HepG2 (cell line): Measurements from ENCODE around the gene BAG5. TPM values are rescaled to one million over a fixed set of nuclear protein-coding genes. Genes with fewer than 3 reads are reported as not detected.

ENCODE experiments used
- ATF4 ChIP-seq, 2 experiments: fragments of 450-650 bp in 1 of 2; sonication (generic) in 1 of 2; formaldehyde crosslinking; IDR thresholded peaks; 2 replicates each; pipeline versions ENCODE4 v1.5.0 to v1.8.0; 2020 to 2022; ENCODE audit warnings: mild to moderate bottlenecking in 1 of 2, missing genetic modification reagents in 1 of 2
- HNRNPLL ChIP-seq: fragments of 200-400 bp; formaldehyde crosslinking; IDR thresholded peaks from 2 replicates; pipeline ENCODE4 v1.6.1; 2017; ENCODE audit warnings: mild to moderate bottlenecking, low read depth, low read length; ENCODE audit not compliant: poor library complexity, severe bottlenecking
- MED8 ChIP-seq: sonication (generic); formaldehyde crosslinking; IDR thresholded peaks from 2 replicates; pipeline ENCODE4 v1.8.1; 2023; ENCODE audit warnings: mild to moderate bottlenecking, missing genetic modification reagents; ENCODE audit not compliant: insufficient replicate concordance
- MXD3 ChIP-seq: IDR thresholded peaks from 2 replicates; pipeline ENCODE4 v1.6.1; 2016; ENCODE audit warnings: mild to moderate bottlenecking, missing biosample characterization, missing genetic modification reagents
- NBN ChIP-seq: fragments of 450-650 bp; conservative IDR thresholded peaks from 2 replicates; pipeline ENCODE4 v1.6.1; 2017
- REPIN1 ChIP-seq: sonication (generic); formaldehyde crosslinking; IDR thresholded peaks from 2 replicates; pipeline ENCODE4 v1.8.0; 2022; ENCODE audit warnings: missing genetic modification reagents, low read depth, mild to moderate bottlenecking, borderline replicate concordance
- RFXAP ChIP-seq: sonication (generic); formaldehyde crosslinking; IDR thresholded peaks from 2 replicates; pipeline ENCODE4 v1.4.0; 2020; ENCODE audit warnings: missing genetic modification reagents, borderline replicate concordance
- SAFB2 ChIP-seq: sonication (generic); formaldehyde crosslinking; IDR thresholded peaks from 2 replicates; pipeline ENCODE4 v1.5.1; 2020; ENCODE audit warnings: missing genetic modification reagents, low read depth, mild to moderate bottlenecking, borderline replicate concordance
- SSRP1 ChIP-seq: IDR thresholded peaks from 2 replicates; pipeline ENCODE4 v1.6.1; 2016; ENCODE audit warnings: control low read depth
- TBX3 ChIP-seq: fragments of 450-650 bp; IDR thresholded peaks from 2 replicates; pipeline ENCODE4 v1.6.1; 2017; ENCODE audit warnings: antibody characterized with exemption, mild to moderate bottlenecking, inconsistent platforms, borderline replicate concordance
- ZBTB40 ChIP-seq, 2 experiments: fragments of 450-650 bp in 1 of 2; sonication (generic) in 1 of 2; formaldehyde crosslinking in 1 of 2; IDR thresholded peaks; 2 replicates each; pipeline versions ENCODE4 v1.6.1 to v1.8.0; 2016 to 2022; ENCODE audit warnings: antibody characterized with exemption in 1 of 2, mild to moderate bottlenecking in 1 of 2, missing genetic modification reagents in 1 of 2
- ZFYVE20 ChIP-seq: sonication (generic); formaldehyde crosslinking; IDR thresholded peaks from 2 replicates; pipeline ENCODE4 v1.8.0; 2023; ENCODE audit warnings: low read depth, mild to moderate bottlenecking, moderate library complexity, missing genetic modification reagents, borderline replicate concordance
- ZNF207 ChIP-seq: fragments of 450-650 bp; IDR thresholded peaks from 2 replicates; pipeline ENCODE4 v1.6.1; 2016; ENCODE audit warnings: antibody characterized with exemption, borderline replicate concordance
- ZNF329 ChIP-seq: sonication (generic); formaldehyde crosslinking; IDR thresholded peaks from 2 replicates; pipeline ENCODE4 v1.9.0; 2021; ENCODE audit warnings: low read depth, mild to moderate bottlenecking, missing genetic modification reagents
- ZNF639 ChIP-seq: conservative IDR thresholded peaks from 2 replicates; pipeline ENCODE4 v1.6.1; 2018; ENCODE audit warnings: missing genetic modification reagents
- ZNF768 ChIP-seq: sonication (generic); formaldehyde crosslinking; IDR thresholded peaks from 2 replicates; pipeline ENCODE4 v1.4.0; 2020; ENCODE audit warnings: missing genetic modification reagents
- polyA plus RNA-seq, 8 experiments: library from polyadenylated mRNA; depleted of rRNA in 3 of 8; stranded (reverse) in 7 of 8; unstranded in 1 of 8; fragments of >200 nt; fragmentation: Illumina TruSeq in 4 of 8; extraction: Trizol in 4 of 8; gene quantifications; 2 replicates each; pipeline versions ENCODE4 v1.2.1 to v1.2.3, GENCODE V29; 2011 to 2016; ENCODE audit warnings: low read depth in 4 of 8, missing spikeins in 1 of 8, mixed read lengths in 1 of 8; ENCODE audit not compliant: insufficient read depth in 1 of 8
- total RNA-seq, 5 experiments: library from RNA; depleted of rRNA; stranded (reverse); fragments of >200 nt; fragmentation: Illumina TruSeq; extraction: Trizol; gene quantifications; 2 replicates each; pipeline ENCODE4 v1.2.3, GENCODE V29; 2016; ENCODE audit warnings: low read depth in 1 of 5

Gene BAG5
- total and polyA plus RNA-seq, 2 of the 13 experiments (the other 11 are each of a cell fraction or from before 2014, with no cell fraction given) = 3.5 to 21.0 TPM

GRCh38 chr14:103546652-103547454 lies 15.6 kb downstream of the BAG5 start (continued):
- TF ChIP-seq ATF4 (CRISPR knock-in tag; IDR thresholded peaks at IDR 0.05) = no peak
- peak; percentile 21; the same call in 1 of the 2 replicates for TF ChIP-seq ZNF768 (CRISPR knock-in tag)
- TF ChIP-seq RFXAP (CRISPR knock-in tag) = peak; percentile 55; the same call in 1 of the 2 replicates
- no peak for TF ChIP-seq TBX3
- TF ChIP-seq SAFB2 (CRISPR knock-in tag) = no peak
- no peak for TF ChIP-seq ZNF329 (CRISPR knock-in tag)
- TF ChIP-seq HNRNPLL = no peak
- no peak for TF ChIP-seq REPIN1 (CRISPR knock-in tag)
- no peak for TF ChIP-seq MED8 (CRISPR knock-in tag)
- no peak for TF ChIP-seq ZBTB40 (IDR thresholded peaks at IDR 0.05)
- TF ChIP-seq ZBTB40 (CRISPR knock-in tag; IDR thresholded peaks at IDR 0.05) = no peak
- no peak for TF ChIP-seq MXD3
- TF ChIP-seq SSRP1 (CRISPR knock-in tag) = no peak
- TF ChIP-seq NBN = no peak
- no peak for TF ChIP-seq ZFYVE20
- TF ChIP-seq ZNF639 (CRISPR knock-in tag) = no peak
- no peak for TF ChIP-seq ZNF207
